ENCODE data around the gene NVL.

DNA sequence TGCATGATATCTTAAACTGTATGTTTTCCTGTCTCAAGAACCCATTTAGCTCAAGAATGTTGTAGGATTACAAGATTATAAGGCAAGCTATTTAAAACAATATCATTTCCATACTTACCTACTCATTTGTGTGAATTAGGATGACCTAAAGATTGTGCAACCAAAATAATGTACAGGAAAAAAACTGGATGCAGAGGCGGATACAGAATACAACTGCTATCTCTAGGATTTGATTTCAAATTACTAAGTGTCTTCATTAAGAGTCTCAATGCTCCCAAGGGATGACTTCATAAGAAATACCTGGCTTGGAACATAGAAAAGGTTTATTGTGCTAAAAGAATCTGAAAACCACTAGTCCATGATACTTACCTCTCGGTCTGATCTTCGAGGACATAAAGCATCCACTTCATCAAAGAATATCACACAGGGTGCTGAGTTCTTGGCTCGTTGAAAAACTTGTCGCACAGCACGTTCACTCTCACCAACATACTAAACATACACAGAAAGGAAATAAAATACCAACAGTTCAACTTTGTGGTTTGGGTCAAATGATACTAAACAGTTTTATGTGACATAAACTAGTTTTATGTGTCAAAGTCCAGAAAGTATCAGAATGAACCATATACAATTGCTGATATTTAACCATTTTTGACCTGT is 54.9 kb downstream of the NVL start:
- TF ChIP-seq, protein P1, sequence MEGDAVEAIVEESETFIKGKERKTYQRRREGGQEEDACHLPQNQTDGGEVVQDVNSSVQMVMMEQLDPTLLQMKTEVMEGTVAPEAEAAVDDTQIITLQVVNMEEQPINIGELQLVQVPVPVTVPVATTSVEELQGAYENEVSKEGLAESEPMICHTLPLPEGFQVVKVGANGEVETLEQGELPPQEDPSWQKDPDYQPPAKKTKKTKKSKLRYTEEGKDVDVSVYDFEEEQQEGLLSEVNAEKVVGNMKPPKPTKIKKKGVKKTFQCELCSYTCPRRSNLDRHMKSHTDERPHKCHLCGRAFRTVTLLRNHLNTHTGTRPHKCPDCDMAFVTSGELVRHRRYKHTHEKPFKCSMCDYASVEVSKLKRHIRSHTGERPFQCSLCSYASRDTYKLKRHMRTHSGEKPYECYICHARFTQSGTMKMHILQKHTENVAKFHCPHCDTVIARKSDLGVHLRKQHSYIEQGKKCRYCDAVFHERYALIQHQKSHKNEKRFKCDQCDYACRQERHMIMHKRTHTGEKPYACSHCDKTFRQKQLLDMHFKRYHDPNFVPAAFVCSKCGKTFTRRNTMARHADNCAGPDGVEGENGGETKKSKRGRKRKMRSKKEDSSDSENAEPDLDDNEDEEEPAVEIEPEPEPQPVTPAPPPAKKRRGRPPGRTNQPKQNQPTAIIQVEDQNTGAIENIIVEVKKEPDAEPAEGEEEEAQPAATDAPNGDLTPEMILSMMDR (IDR thresholded peaks at IDR 0.05) = no peak
- TF ChIP-seq POLR2A (IDR thresholded peaks at IDR 0.05) (no peak), POLR2AphosphoS5 (IDR thresholded peaks at IDR 0.05) (no peak)

Data from breast epithelium (tissue), 3 donors.